Transverse colon (tissue), 3 donors: ENCODE results near the gene KCNIP3.

Experiments
- POLR2A ChIP-seq: fragments of 450-650 bp; IDR thresholded peaks from one replicate; pipeline ENCODE4 v1.6.1; 2016; ENCODE audit warnings: antibody characterized with exemption, mild to moderate bottlenecking, moderate library complexity
- TF ChIP-seq, protein P1 (sequence below), 5 experiments: fragments of 200-600 bp in 3 of 5; fragments of 450-650 bp in 2 of 5; sonication (generic) in 3 of 5; IDR thresholded peaks; 1 replicate in 2 of 5; 2 replicates in 3 of 5; pipeline ENCODE4 v1.5.1; 2016 to 2017; ENCODE audit warnings: antibody characterized with exemption in 5 of 5, inconsistent platforms in 3 of 5, mild to moderate bottlenecking in 2 of 5, moderate library complexity in 1 of 5

- TF ChIP-seq, protein P1, sequence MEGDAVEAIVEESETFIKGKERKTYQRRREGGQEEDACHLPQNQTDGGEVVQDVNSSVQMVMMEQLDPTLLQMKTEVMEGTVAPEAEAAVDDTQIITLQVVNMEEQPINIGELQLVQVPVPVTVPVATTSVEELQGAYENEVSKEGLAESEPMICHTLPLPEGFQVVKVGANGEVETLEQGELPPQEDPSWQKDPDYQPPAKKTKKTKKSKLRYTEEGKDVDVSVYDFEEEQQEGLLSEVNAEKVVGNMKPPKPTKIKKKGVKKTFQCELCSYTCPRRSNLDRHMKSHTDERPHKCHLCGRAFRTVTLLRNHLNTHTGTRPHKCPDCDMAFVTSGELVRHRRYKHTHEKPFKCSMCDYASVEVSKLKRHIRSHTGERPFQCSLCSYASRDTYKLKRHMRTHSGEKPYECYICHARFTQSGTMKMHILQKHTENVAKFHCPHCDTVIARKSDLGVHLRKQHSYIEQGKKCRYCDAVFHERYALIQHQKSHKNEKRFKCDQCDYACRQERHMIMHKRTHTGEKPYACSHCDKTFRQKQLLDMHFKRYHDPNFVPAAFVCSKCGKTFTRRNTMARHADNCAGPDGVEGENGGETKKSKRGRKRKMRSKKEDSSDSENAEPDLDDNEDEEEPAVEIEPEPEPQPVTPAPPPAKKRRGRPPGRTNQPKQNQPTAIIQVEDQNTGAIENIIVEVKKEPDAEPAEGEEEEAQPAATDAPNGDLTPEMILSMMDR (IDR thresholded peaks at IDR 0.05), result no peak
- no peak for TF ChIP-seq POLR2A
These were observed 62.4 kb downstream of the KCNIP3 start for GRCh38 chr2:95359501-95359930.
